GM12878 (cell line): ENCODE data around the gene WNT11. TPM values are rescaled to one million over a fixed set of nuclear protein-coding genes. Genes with fewer than 3 reads are reported as not detected.
A peak's percentile ranks its signal among the peaks of the same experiment; 100 is the strongest.

Experiments used
- CBFB ChIP-seq: IDR thresholded peaks from 2 replicates; pipeline ENCODE4 v1.6.1; 2016; ENCODE audit warnings: antibody characterized with exemption, low read depth
- CUX1 ChIP-seq: IDR thresholded peaks from 2 replicates; pipeline ENCODE4 v1.6.1; 2012; ENCODE audit warnings: improper control_type of control experiment, low read depth, low read length; ENCODE audit not compliant: insufficient replicate concordance
- DPF2 ChIP-seq: fragments of 450-650 bp; IDR thresholded peaks from 2 replicates; pipeline ENCODE4 v1.6.1; 2017; ENCODE audit warnings: mild to moderate bottlenecking
- EGR1 ChIP-seq, 2 experiments: IDR thresholded peaks; 1 replicate in 1 of 2; 2 replicates in 1 of 2; pipeline ENCODE4 v1.6.1; 2011 to 2012; ENCODE audit warnings: low read depth in 2 of 2, low read length in 2 of 2, borderline replicate concordance in 1 of 2, mild to moderate bottlenecking in 1 of 2, moderate library complexity in 1 of 2
- EZH2 ChIP-seq: IDR thresholded peaks from 2 replicates; pipeline ENCODE4 v1.6.1; 2012; ENCODE audit warnings: low read depth, mild to moderate bottlenecking, control low read depth, inconsistent platforms, low read length, borderline replicate concordance; ENCODE audit not compliant: control insufficient read depth
- FOXM1 ChIP-seq: IDR thresholded peaks from 2 replicates; pipeline ENCODE4 v1.6.1; 2012; ENCODE audit warnings: low read depth, mild to moderate bottlenecking, inconsistent platforms, low read length, moderate library complexity
- HDAC2 ChIP-seq: fragments of 200-600 bp; sonication (generic); IDR thresholded peaks from 2 replicates; pipeline ENCODE4 v1.6.1; 2017
- HDGF ChIP-seq: fragments of 450-650 bp; IDR thresholded peaks from 2 replicates; pipeline ENCODE4 v1.6.1; 2016; ENCODE audit warnings: antibody characterized with exemption
- JUNB ChIP-seq: IDR thresholded peaks from 2 replicates; pipeline ENCODE4 v1.6.1; 2016; ENCODE audit warnings: antibody characterized with exemption, mild to moderate bottlenecking
- LARP7 ChIP-seq: fragments of 450-650 bp; IDR thresholded peaks from 2 replicates; pipeline ENCODE4 v1.6.1; 2017; ENCODE audit warnings: mild to moderate bottlenecking
- MEF2A ChIP-seq: IDR thresholded peaks from 2 replicates; pipeline ENCODE4 v1.6.1; 2011; ENCODE audit warnings: low read depth, mild to moderate bottlenecking, low read length, moderate library complexity; ENCODE audit not compliant: insufficient read depth
- NFIC ChIP-seq: IDR thresholded peaks from 2 replicates; pipeline ENCODE4 v1.6.1; 2012; ENCODE audit warnings: low read depth, mild to moderate bottlenecking, inconsistent platforms, low read length, moderate library complexity
- NFXL1 ChIP-seq: fragments of 450-650 bp; IDR thresholded peaks from 2 replicates; pipeline ENCODE4 v1.6.1; 2017; ENCODE audit warnings: antibody characterized with exemption, mild to moderate bottlenecking, borderline replicate concordance
- ZBTB4 ChIP-seq: fragments of 450-650 bp; formaldehyde crosslinking; IDR thresholded peaks from 2 replicates; pipeline ENCODE4 v1.4.0; 2022; ENCODE audit warnings: mild to moderate bottlenecking, moderate library complexity
- polyA plus RNA-seq, 11 experiments: library from polyadenylated mRNA; depleted of rRNA in 4 of 11; unstranded in 6 of 11; stranded (reverse) in 5 of 11; fragments of >200 nt; fragmentation: Nextera tagmentation in 4 of 11; fragmentation: Illumina TruSeq in 1 of 11; extraction: Ambion mirVana in 4 of 11; extraction: Trizol in 1 of 11; gene quantifications; 1 replicate in 1 of 11; 2 replicates in 10 of 11; pipeline versions ENCODE4 v1.2.1 to v1.2.3, GENCODE V29; 2011 to 2016; ENCODE audit warnings: inconsistent platforms in 2 of 11, missing spikeins in 2 of 11, low read depth in 1 of 11
- total RNA-seq, 4 experiments: library from RNA; depleted of rRNA in 3 of 4; stranded (reverse); fragments of >200 nt in 3 of 4; fragmentation: Illumina TruSeq in 1 of 4; extraction: Trizol in 1 of 4; gene quantifications; 2 replicates each; pipeline versions ENCODE4 v1.2.1 to v1.2.3, GENCODE V29; 2013 to 2021
- TF ChIP-seq, protein P1 (sequence below): IDR thresholded peaks from 2 replicates; pipeline ENCODE4 v1.6.1; 2012; ENCODE audit warnings: low read depth, low read length, improper control_type of control experiment
- TF ChIP-seq, protein P2 (sequence below): IDR thresholded peaks from 2 replicates; pipeline ENCODE4 v1.6.1; 2012; ENCODE audit warnings: low read length, inconsistent platforms

Gene WNT11
- total and polyA plus RNA-seq, 10 of the 15 experiments (the other 5 are each of a cell fraction or from before 2014, with no cell fraction given), result 0.05 to 0.19 TPM; not detected in 8

DNA sequence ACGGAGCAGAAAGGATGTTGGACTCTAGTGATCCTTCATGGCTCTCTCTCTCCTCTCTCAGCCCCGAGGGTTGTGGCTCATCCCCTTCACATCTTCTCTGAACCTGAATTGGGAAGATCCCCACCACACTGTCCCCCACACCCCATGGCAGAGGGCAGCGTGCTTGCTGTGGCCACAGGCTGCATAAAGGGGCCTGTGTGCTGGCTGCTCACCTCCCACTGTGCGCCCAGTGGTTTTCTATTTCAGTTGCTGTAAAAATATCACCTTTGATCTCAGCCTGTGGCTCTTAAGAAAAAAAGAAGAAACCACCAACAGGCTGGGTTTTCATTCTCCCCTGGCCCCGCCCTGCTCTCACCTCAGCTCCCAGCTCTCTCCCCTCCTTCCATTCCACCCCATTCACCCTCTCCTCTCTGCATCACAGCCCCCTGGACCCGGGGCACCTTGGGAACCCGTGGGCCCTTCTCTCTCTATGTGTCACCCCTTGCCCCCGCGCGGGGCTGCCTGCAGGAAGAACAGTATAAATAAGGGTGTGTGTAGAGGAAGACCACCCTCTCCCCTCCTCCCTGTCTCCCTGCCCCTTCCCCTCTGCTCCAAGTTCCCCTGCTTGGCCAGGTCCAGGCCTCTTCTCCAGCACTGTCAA lies 25.8 kb upstream of the WNT11 start (continued):
- TF ChIP-seq CUX1, result no peak
- TF ChIP-seq ZBTB4 (CRISPR knock-in tag), result no peak
- TF ChIP-seq DPF2, result 0 out of 2 replicates have a peak, but pooled peaks have one; percentile 49
- TF ChIP-seq, protein P1, sequence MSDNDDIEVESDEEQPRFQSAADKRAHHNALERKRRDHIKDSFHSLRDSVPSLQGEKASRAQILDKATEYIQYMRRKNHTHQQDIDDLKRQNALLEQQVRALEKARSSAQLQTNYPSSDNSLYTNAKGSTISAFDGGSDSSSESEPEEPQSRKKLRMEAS, result peak; percentile 43; the same call in 1 of the 2 replicates
- peak; percentile 87; the same call in 1 of the 2 replicates for TF ChIP-seq MEF2A
- TF ChIP-seq NFXL1, result no peak
- TF ChIP-seq, protein P2, sequence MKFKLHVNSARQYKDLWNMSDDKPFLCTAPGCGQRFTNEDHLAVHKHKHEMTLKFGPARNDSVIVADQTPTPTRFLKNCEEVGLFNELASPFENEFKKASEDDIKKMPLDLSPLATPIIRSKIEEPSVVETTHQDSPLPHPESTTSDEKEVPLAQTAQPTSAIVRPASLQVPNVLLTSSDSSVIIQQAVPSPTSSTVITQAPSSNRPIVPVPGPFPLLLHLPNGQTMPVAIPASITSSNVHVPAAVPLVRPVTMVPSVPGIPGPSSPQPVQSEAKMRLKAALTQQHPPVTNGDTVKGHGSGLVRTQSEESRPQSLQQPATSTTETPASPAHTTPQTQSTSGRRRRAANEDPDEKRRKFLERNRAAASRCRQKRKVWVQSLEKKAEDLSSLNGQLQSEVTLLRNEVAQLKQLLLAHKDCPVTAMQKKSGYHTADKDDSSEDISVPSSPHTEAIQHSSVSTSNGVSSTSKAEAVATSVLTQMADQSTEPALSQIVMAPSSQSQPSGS, result no peak
- no peak for TF ChIP-seq HDAC2
- TF ChIP-seq LARP7, result no peak
- TF ChIP-seq FOXM1, result no peak
- TF ChIP-seq EGR1 (IDR thresholded peaks at IDR 0.05; ENCODE audit: borderline replicate concordance in 1 of 2, low read depth in 2 of 2, low read length in 2 of 2), result no peak
- no peak for TF ChIP-seq JUNB
- TF ChIP-seq NFIC, result peak; percentile 28; the same call in 1 of the 2 replicates
- no peak for TF ChIP-seq EZH2
- peak; percentile 55; the same call in 1 of the 2 replicates for TF ChIP-seq HDGF
- peak; percentile 70; the same call in 1 of the 2 replicates for TF ChIP-seq CBFB
